Progenitor cell of endocrine pancreas (in vitro differentiated cells): ENCODE data around the gene RALGAPA2. TPM values are rescaled to one million over a fixed set of nuclear protein-coding genes. Genes with fewer than 3 reads are reported as not detected.
A peak's percentile ranks its signal among the peaks of the same experiment; 100 is the strongest.

Experiments used
- DNase-seq: peaks from one replicate; pipeline ENCODE4 v3.0.0; 2021; ENCODE audit warnings: low spot score; ENCODE audit not compliant: unreplicated experiment
- H3K27ac Mint-ChIP-seq: 2 replicates; pipeline ENCODE4 v1.8.0; 2021; ENCODE audit warnings: mild to moderate bottlenecking, moderate library complexity, mixed read lengths
- H3K27me3 Mint-ChIP-seq: 2 replicates; pipeline ENCODE4 v1.8.0; 2021; ENCODE audit warnings: mixed read lengths
- H3K36me3 Mint-ChIP-seq: 2 replicates; pipeline ENCODE4 v1.8.0; 2022; ENCODE audit warnings: mixed read lengths; ENCODE audit not compliant: insufficient read depth
- H3K4me1 Mint-ChIP-seq: 2 replicates; pipeline ENCODE4 v1.8.0; 2021; ENCODE audit warnings: low read depth, mixed read lengths
- H3K4me3 Mint-ChIP-seq: 2 replicates; pipeline ENCODE4 v1.8.0; 2021; ENCODE audit warnings: low read depth, mild to moderate bottlenecking, moderate library complexity, mixed read lengths
- H3K9me3 Mint-ChIP-seq: 2 replicates; pipeline ENCODE4 v1.8.0; 2021; ENCODE audit warnings: low read depth, mixed read lengths
- total RNA-seq: library from RNA; stranded (reverse); gene quantifications from 2 replicates; pipeline ENCODE4 v1.2.1, GENCODE V29; 2021
- TF ChIP-seq, protein P1 (sequence below): fragments of 200-600 bp; sonication (generic); IDR thresholded peaks from one replicate; pipeline ENCODE4 v1.5.0; 2021; ENCODE audit warnings: antibody characterized with exemption, mild to moderate bottlenecking; ENCODE audit not compliant: unreplicated experiment

The RALGAPA2 gene
- total RNA-seq, 1 donor from 2014 or later: 109 TPM

GRCh38 chr20:20632644-20633043 lies 79.8 kb downstream of the RALGAPA2 start:
- H3K9me3 Mint-ChIP-seq: no peaks in the 10 kb centered on the region
- H3K27ac Mint-ChIP-seq: no peak overlapping the region
- TF ChIP-seq, protein P1, sequence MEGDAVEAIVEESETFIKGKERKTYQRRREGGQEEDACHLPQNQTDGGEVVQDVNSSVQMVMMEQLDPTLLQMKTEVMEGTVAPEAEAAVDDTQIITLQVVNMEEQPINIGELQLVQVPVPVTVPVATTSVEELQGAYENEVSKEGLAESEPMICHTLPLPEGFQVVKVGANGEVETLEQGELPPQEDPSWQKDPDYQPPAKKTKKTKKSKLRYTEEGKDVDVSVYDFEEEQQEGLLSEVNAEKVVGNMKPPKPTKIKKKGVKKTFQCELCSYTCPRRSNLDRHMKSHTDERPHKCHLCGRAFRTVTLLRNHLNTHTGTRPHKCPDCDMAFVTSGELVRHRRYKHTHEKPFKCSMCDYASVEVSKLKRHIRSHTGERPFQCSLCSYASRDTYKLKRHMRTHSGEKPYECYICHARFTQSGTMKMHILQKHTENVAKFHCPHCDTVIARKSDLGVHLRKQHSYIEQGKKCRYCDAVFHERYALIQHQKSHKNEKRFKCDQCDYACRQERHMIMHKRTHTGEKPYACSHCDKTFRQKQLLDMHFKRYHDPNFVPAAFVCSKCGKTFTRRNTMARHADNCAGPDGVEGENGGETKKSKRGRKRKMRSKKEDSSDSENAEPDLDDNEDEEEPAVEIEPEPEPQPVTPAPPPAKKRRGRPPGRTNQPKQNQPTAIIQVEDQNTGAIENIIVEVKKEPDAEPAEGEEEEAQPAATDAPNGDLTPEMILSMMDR: no peak
- DNase-seq: no peak
- H3K27me3 Mint-ChIP-seq: no peaks in the 10 kb centered on the region
- peaks cover 41% of the 10 kb centered on the region for H3K36me3 Mint-ChIP-seq
- no peak overlapping the region for H3K4me3 Mint-ChIP-seq
- peaks cover 2% of the 10 kb centered on the region for H3K4me1 Mint-ChIP-seq

- Mint-ChIP-seq H3K4me3 (no peak overlapping the region), H3K36me3 (peaks cover 48% of the 10 kb centered on the region), H3K9me3 (no peaks in the 10 kb centered on the region), H3K27me3 (no peaks in the 10 kb centered on the region), H3K4me1 (peaks cover 2% of the 10 kb centered on the region), H3K27ac (no peak overlapping the region)
- no peak for DNase-seq
- TF ChIP-seq, protein P1: no peak
These were observed 81.9 kb downstream of the RALGAPA2 start for GRCh38 chr20:20630551-20630950.

- H3K27me3 Mint-ChIP-seq: no peaks in the 10 kb centered on the region
- no peak for DNase-seq
- TF ChIP-seq, protein P1: no peak
- peaks cover 43% of the 10 kb centered on the region for H3K36me3 Mint-ChIP-seq
- H3K9me3 Mint-ChIP-seq: no peaks in the 10 kb centered on the region
- H3K4me1 Mint-ChIP-seq: peaks cover 2% of the 10 kb centered on the region
- peak overlapping the region; percentile 29 for H3K27ac Mint-ChIP-seq
- H3K4me3 Mint-ChIP-seq: no peak overlapping the region
These were observed 82.8 kb downstream of the RALGAPA2 start for GRCh38 chr20:20629556-20630188.

- H3K27ac Mint-ChIP-seq: no peak overlapping the region
- TF ChIP-seq, protein P1: no peak
- DNase-seq: no peak
- no peaks in the 10 kb centered on the region for H3K9me3 Mint-ChIP-seq
- H3K27me3 Mint-ChIP-seq: no peaks in the 10 kb centered on the region
- H3K4me3 Mint-ChIP-seq: no peak overlapping the region
- H3K4me1 Mint-ChIP-seq: peaks cover 2% of the 10 kb centered on the region
- H3K36me3 Mint-ChIP-seq: peaks cover 30% of the 10 kb centered on the region
These were observed 84.1 kb downstream of the RALGAPA2 start for GRCh38 chr20:20628314-20628713.

DNA sequence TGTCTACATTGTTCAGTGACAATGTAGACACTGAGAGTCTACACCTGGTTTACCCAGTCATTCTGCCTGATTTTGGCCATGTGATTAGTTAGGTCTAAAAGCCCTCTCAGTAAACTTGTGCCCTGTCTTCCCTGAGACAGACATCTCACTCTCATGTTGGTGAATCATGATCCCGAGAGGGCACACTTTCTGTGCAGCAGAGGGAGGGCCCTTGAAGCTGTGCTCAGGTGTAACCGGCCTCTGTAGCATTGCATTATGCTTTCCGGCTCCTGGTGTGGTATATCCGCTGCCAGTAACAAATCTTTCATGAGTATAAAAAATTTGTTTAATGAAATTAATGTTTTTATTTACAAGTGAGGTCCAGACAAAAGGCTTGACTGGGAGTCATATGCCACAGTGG lies 85.0 kb downstream of the RALGAPA2 start:
- Mint-ChIP-seq H3K36me3 (peaks cover 28% of the 10 kb centered on the region), H3K27ac (no peak overlapping the region), H3K27me3 (no peaks in the 10 kb centered on the region)

More for the DNA sequence above, 85.0 kb downstream of the RALGAPA2 start:
- no peaks in the 10 kb centered on the region for H3K4me1 Mint-ChIP-seq
- TF ChIP-seq, protein P1: no peak
- H3K9me3 Mint-ChIP-seq: no peaks in the 10 kb centered on the region
- no peak for DNase-seq
- no peak overlapping the region for H3K4me3 Mint-ChIP-seq
